WTC11 (cell line): ENCODE data around the gene NPAS3. TPM values are rescaled to one million over a fixed set of nuclear protein-coding genes. Genes with fewer than 3 reads are reported as not detected.

Experiments used
- ATAC-seq: fragments of 200-7000 bp; cut with Tn5 transposase; 2 replicates; pipeline ENCODE4 v1.10.0; 2021; ENCODE audit warnings: mild to moderate bottlenecking, moderate library complexity
- CTCF ChIA-PET: fragments of 300-600 bp; sonication (Branson Sonifier 250); formaldehyde crosslinking; loops from one replicate; lab custom pipeline; 2021; ENCODE audit warnings: antibody characterized with exemption; lab: Charles Lee
- POLR2A ChIA-PET: fragments of 350-600 bp; sonication (Branson Sonifier 250); formaldehyde crosslinking; loops from one replicate; lab custom pipeline; 2021; ENCODE audit warnings: antibody characterized with exemption; lab: Charles Lee
- DNase-seq: peaks from one replicate; pipeline ENCODE4 v3.0.0; 2021; ENCODE audit warnings: low spot score
- H3K27ac Mint-ChIP-seq: 2 replicates; pipeline ENCODE4 v1.8.0; 2021; ENCODE audit warnings: mixed read lengths
- H3K27me3 Mint-ChIP-seq: 2 replicates; pipeline ENCODE4 v1.8.0; 2021; ENCODE audit warnings: low read depth, mild to moderate bottlenecking, moderate library complexity, mixed read lengths
- H3K36me3 Mint-ChIP-seq: 2 replicates; pipeline ENCODE4 v1.8.0; 2021; ENCODE audit warnings: mixed read lengths
- H3K4me1 Mint-ChIP-seq: 2 replicates; pipeline ENCODE4 v1.8.0; 2022; ENCODE audit warnings: mixed read lengths
- H3K4me3 Mint-ChIP-seq: 2 replicates; pipeline ENCODE4 v1.8.0; 2021; ENCODE audit warnings: mild to moderate bottlenecking, moderate library complexity, mixed read lengths
- H3K9me3 Mint-ChIP-seq: 2 replicates; pipeline ENCODE4 v1.8.0; 2021; ENCODE audit warnings: mixed read lengths
- ARID4B ChIP-seq: sonication (generic); formaldehyde crosslinking; IDR thresholded peaks from 2 replicates; pipeline ENCODE4 v1.8.0; 2023; ENCODE audit warnings: missing genetic modification reagents, mild to moderate bottlenecking, borderline replicate concordance
- CTCF ChIP-seq: fragments of 200-600 bp; IDR thresholded peaks from 2 replicates; pipeline ENCODE4 v1.8.0; 2022; ENCODE audit warnings: antibody characterized with exemption
- E2F5 ChIP-seq: sonication (generic); formaldehyde crosslinking; IDR thresholded peaks from 2 replicates; pipeline ENCODE4 v1.8.1; 2022; ENCODE audit warnings: mild to moderate bottlenecking, moderate library complexity, missing genetic modification reagents
- FOXJ3 ChIP-seq: sonication (generic); formaldehyde crosslinking; IDR thresholded peaks from 2 replicates; pipeline ENCODE4 v1.9.0; 2021; ENCODE audit warnings: missing genetic modification reagents, mild to moderate bottlenecking, borderline replicate concordance
- HMGA2 ChIP-seq: fragments of 250-450 bp; sonication (Bioruptor Pico); IDR thresholded peaks from 2 replicates; pipeline ENCODE4 v1.4.0; 2021; ENCODE audit warnings: mild to moderate bottlenecking, moderate library complexity
- IRF2 ChIP-seq: sonication (generic); formaldehyde crosslinking; IDR thresholded peaks from 2 replicates; pipeline ENCODE4 v1.8.0; 2022; ENCODE audit warnings: low read depth, missing genetic modification reagents, borderline replicate concordance
- JAZF1 ChIP-seq: fragments of 250-450 bp; sonication (Bioruptor Pico); IDR thresholded peaks from 2 replicates; pipeline ENCODE4 v1.9.0; 2021; ENCODE audit warnings: moderate library complexity, mild to moderate bottlenecking, inconsistent platforms
- JUN ChIP-seq: sonication (generic); formaldehyde crosslinking; IDR thresholded peaks from 2 replicates; pipeline ENCODE4 v1.8.0; 2023; ENCODE audit warnings: mild to moderate bottlenecking, missing genetic modification reagents
- MLX ChIP-seq: sonication (generic); formaldehyde crosslinking; IDR thresholded peaks from 2 replicates; pipeline ENCODE4 v1.8.1; 2023; ENCODE audit warnings: mild to moderate bottlenecking, missing genetic modification reagents, moderate library complexity
- MXD4 ChIP-seq: fragments of 250-450 bp; sonication (Bioruptor Pico); IDR thresholded peaks from 2 replicates; pipeline ENCODE4 v1.8.0; 2021; ENCODE audit warnings: mild to moderate bottlenecking, moderate library complexity, borderline replicate concordance
- TEAD1 ChIP-seq: sonication (generic); formaldehyde crosslinking; IDR thresholded peaks from 2 replicates; pipeline ENCODE4 v1.8.0; 2022; ENCODE audit warnings: mild to moderate bottlenecking, missing genetic modification reagents
- TEAD4 ChIP-seq: sonication (generic); formaldehyde crosslinking; IDR thresholded peaks from 2 replicates; pipeline ENCODE4 v1.8.0; 2022; ENCODE audit warnings: mild to moderate bottlenecking, missing genetic modification reagents
- ZNF138 ChIP-seq: sonication (generic); formaldehyde crosslinking; conservative IDR thresholded peaks from 2 replicates; pipeline ENCODE4 v1.8.1; 2022; ENCODE audit warnings: mild to moderate bottlenecking, moderate library complexity, missing genetic modification reagents
- ZNF416 ChIP-seq: fragments of 250-450 bp; sonication (Bioruptor Pico); IDR thresholded peaks from 2 replicates; pipeline ENCODE4 v1.9.0; 2021; ENCODE audit warnings: mild to moderate bottlenecking, inconsistent platforms
- ZNF423 ChIP-seq: fragments of 250-450 bp; sonication (Bioruptor Pico); IDR thresholded peaks from 2 replicates; pipeline ENCODE4 v2.1.2; 2022; ENCODE audit warnings: mild to moderate bottlenecking, moderate library complexity
- ZSCAN18 ChIP-seq: fragments of 250-450 bp; sonication (Bioruptor Pico); IDR thresholded peaks from 2 replicates; pipeline ENCODE4 v2.1.2; 2022; ENCODE audit warnings: mild to moderate bottlenecking, moderate library complexity
- total RNA-seq: library from RNA; stranded (reverse); gene quantifications from 3 replicates; pipeline ENCODE4 v1.2.3, GENCODE V29; 2021

NPAS3 gene
- total RNA-seq, 1 experiment from 2014 or later: 3.2 TPM

- TF ChIP-seq CTCF: no peak
These were observed 525.1 kb downstream of the NPAS3 start (continued) for GRCh38 chr14:33463731-33464130.

- peaks cover 28% of the 10 kb centered on the region for H3K4me1 Mint-ChIP-seq
- DNase-seq: no peak
These were observed 525.7 kb downstream of the NPAS3 start for GRCh38 chr14:33464254-33464962.

More at GRCh38 chr14:33464254-33464962, 525.7 kb downstream of the NPAS3 start:
- ATAC-seq: no peak
- CTCF ChIA-PET: no interaction called here
- no peaks in the 10 kb centered on the region for H3K9me3 Mint-ChIP-seq
- no peaks in the 10 kb centered on the region for H3K36me3 Mint-ChIP-seq
- no peak overlapping the region for H3K27ac Mint-ChIP-seq
- TF ChIP-seq ZSCAN18 (no peak), HMGA2 (CRISPR knock-in tag) (no peak), JUN (CRISPR knock-in tag) (no peak), MXD4 (CRISPR knock-in tag) (no peak), ZNF138 (no peak), JAZF1 (CRISPR knock-in tag) (no peak), ARID4B (no peak), ZNF423 (CRISPR knock-in tag) (no peak), TEAD4 (CRISPR knock-in tag) (no peak), IRF2 (CRISPR knock-in tag) (no peak), TEAD1 (CRISPR knock-in tag) (no peak), MLX (no peak), FOXJ3 (no peak), ZNF416 (no peak), E2F5 (CRISPR knock-in tag) (no peak)
- POLR2A ChIA-PET: no interaction called here
- no peak overlapping the region for H3K4me3 Mint-ChIP-seq
- H3K27me3 Mint-ChIP-seq: no peaks in the 10 kb centered on the region
